GM12875 (cell line): Measurements from ENCODE around the gene RELN.

Source experiments
- H3K4me3 ChIP-seq: one replicate; pipeline ENCODE4 v1.5.1; 2011; ENCODE audit warnings: low read depth, low read length, control low read depth
- TF ChIP-seq, protein P1 (sequence below): IDR thresholded peaks from 2 replicates; pipeline ENCODE4 v1.5.1; 2011; ENCODE audit warnings: low read depth, mild to moderate bottlenecking, control low read depth, inconsistent platforms, low read length, moderate library complexity, borderline replicate concordance; ENCODE audit not compliant: insufficient read depth

Gene RELN

DNA sequence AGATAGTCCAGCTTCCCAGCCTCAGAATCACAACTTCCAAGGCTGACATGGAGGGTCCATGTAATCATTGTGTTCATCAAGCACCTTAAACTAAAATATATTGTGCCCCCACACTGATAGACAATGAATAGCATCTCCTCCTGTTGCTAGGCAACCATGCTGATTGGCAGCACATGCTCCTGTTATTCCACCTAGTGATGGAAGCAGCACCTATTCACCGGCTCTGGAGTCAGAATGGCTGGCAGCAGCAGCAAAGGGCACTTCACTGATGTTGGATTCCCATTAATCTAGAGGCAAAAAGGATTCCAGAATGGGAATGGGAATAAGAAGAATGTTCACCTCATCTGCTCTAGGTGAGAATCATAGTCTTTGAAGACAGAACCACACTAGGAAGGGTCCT, 55.0 kb downstream of the RELN start:
- TF ChIP-seq, protein P1, sequence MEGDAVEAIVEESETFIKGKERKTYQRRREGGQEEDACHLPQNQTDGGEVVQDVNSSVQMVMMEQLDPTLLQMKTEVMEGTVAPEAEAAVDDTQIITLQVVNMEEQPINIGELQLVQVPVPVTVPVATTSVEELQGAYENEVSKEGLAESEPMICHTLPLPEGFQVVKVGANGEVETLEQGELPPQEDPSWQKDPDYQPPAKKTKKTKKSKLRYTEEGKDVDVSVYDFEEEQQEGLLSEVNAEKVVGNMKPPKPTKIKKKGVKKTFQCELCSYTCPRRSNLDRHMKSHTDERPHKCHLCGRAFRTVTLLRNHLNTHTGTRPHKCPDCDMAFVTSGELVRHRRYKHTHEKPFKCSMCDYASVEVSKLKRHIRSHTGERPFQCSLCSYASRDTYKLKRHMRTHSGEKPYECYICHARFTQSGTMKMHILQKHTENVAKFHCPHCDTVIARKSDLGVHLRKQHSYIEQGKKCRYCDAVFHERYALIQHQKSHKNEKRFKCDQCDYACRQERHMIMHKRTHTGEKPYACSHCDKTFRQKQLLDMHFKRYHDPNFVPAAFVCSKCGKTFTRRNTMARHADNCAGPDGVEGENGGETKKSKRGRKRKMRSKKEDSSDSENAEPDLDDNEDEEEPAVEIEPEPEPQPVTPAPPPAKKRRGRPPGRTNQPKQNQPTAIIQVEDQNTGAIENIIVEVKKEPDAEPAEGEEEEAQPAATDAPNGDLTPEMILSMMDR = no peak
- no peak overlapping the region for H3K4me3 ChIP-seq

DNA sequence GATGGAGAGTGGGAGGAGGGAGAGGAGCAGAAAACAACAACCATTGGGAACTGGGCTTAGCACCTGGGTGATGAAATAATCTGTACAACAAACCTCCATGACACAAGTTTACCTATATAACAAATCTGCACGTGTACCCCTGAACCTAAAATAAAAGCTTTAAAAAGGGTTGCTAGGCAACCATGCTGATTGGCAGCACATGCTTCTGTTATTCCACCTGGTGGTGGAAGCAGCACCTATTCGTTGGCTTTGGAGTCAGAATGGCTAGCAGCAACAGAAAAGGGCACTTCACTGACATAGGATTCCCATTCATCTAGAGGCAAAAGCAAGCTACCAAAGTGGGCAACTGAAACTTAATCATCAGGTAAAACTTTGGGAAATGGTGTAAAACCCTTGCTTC, 57.1 kb downstream of the RELN start:
- H3K4me3 ChIP-seq = no peak overlapping the region
- TF ChIP-seq, protein P1 = no peak

DNA sequence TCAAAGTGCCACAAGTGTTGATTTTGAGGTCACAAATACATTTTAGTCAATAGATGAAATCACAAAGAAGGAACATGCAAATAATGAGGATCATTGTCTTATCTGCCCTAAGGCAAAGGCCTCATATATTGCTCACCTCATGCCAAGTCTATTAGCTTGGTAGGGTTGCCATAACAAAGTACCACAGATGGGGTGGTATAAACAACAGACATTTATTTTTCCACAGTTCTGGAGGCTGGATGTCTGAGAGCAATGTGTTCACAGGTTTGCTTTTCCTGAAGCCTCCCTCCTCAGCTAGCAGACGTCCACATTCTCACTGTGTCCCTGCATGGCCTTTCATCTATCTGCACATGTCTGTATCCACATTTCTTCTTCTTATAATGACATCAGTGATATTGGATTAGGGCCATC, 59.6 kb downstream of the RELN start:
- H3K4me3 ChIP-seq = no peak overlapping the region
- TF ChIP-seq, protein P1 = no peak

DNA sequence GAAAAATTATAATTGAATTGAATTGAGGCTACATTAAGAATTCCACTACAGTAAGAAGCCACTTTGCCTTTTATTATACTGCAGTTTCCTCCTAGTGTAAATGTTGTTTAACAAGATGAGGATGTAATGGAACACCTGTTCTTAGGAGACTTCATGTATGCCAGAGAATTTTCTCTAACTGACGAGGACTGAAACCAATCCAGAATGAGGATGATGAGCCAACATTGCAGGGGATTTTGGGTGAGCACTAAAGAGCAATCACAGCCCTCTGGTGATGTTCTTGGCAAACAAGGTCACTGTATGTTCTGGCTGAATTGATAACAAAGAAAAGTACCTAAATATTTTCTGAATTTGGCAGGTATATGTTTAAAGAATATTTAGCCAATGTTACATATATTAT, 60.9 kb downstream of the RELN start:
- TF ChIP-seq, protein P1 = no peak
- no peak overlapping the region for H3K4me3 ChIP-seq

DNA sequence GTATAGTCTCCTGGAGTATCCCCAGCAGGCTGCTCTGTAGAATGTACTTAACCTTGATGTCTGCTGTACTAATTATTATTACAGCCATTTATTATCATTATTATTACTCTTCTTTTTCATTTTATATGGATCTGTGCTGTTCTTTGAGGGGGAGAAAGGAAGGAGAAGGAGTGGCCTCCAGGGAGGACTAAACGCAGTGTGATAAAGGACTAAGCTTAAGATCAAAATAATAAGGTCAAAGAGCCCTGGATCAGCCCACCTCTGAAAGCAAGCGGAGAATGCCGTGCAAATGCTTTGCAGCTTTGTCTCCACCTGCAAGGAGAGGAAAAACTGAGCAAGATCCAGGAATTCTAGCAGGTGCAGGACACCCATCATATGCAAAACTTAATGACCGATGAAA, 65.3 kb downstream of the RELN start:
- TF ChIP-seq, protein P1 = no peak
- H3K4me3 ChIP-seq = no peak overlapping the region

DNA sequence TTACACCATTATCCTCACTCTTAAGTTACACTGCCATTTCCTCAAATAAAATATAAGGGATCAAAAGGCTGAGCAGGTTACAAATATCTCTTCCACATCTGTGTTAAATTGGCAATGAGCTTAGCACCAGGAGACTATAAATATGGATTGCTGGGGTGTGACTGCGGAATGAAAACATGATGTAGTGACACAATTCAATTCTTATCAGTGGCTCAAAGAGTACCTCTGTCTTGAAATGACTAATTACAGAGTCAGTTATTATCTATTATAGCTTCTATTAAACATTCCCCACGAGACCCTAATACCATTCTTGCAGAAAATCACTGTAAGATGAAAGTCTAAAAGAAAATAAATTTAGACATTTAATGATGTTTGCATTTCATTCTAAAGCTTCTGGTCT, 67.1 kb downstream of the RELN start:
- no peak overlapping the region for H3K4me3 ChIP-seq
- TF ChIP-seq, protein P1 = no peak

DNA sequence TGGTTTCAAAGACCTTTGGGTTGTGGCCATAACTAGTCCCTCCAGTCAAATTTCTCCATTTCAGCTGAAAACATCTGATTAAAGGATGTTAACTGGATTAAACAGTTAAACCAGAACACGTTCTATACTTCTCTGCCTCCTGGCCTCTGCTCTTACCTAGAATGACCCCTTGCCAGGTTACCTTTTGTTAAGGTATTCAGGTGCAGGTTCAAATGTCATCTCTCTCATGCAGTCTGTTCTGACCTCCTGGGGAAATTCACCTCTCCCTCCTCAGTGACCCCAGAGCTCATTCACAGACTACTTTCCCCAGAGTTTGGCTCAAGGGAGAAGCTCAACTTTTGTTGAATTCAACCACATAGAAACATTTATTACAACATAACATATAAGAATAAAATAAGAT, 67.8 kb downstream of the RELN start:
- TF ChIP-seq, protein P1 = no peak

More for the DNA sequence above, 67.8 kb downstream of the RELN start:
- H3K4me3 ChIP-seq = no peak overlapping the region
